HCT116 (cell line): Measurements from ENCODE around the gene PLXDC1. TPM values are rescaled to one million over a fixed set of nuclear protein-coding genes. Genes with fewer than 3 reads are reported as not detected.
"Not testable (repeated sequence)": the region's sequence is repeated elsewhere in the genome, so short reads cannot be mapped to it uniquely, and the experiment has no call there.

Experiments
- ATAC-seq: fragments of 200-7000 bp; cut with Tn5 transposase; 2 replicates; pipeline ENCODE4 v1.9.1; 2020; ENCODE audit warnings: mild to moderate bottlenecking, moderate library complexity
- BruUV-seq: library from RNA; stranded (reverse); fragments of 400-500 nt; replicated peaks from 2 replicates; lab custom pipeline; 2021; lab: Mats Ljungman, UMichigan
- CTCF ChIA-PET: fragments of 300-600 bp; sonication (Branson Sonifier 250); formaldehyde crosslinking; loops from one replicate; lab custom pipeline; 2021; ENCODE audit warnings: antibody characterized with exemption; lab: Charles Lee
- POLR2A ChIA-PET: fragments of 300-600, 350-600 bp; sonication (Branson Sonifier 250); formaldehyde crosslinking; loops from one replicate; lab custom pipeline; 2021; ENCODE audit warnings: antibody characterized with exemption; lab: Charles Lee
- RAD21 ChIA-PET, 2 experiments: fragments of 300-600 bp; sonication (Branson Sonifier 250); formaldehyde crosslinking; loops; one replicate each; lab custom pipeline; 2023; ENCODE audit warnings: low total read pairs in 2 of 2; ENCODE audit not compliant: uncharacterized antibody in 2 of 2, unreplicated experiment in 2 of 2, low non-redundant PET in 1 of 2; lab: Charles Lee
- DNase-seq: peaks from one replicate; pipeline ENCODE4 v3.0.0-alpha.2; 2010; ENCODE audit warnings: low read depth, low spot score
- H2AFZ ChIP-seq: fragments of 200-600 bp; shearing (Covaris generic), sonication (generic); 2 replicates; pipeline ENCODE4 v1.6.1; 2017; ENCODE audit warnings: low read depth, mixed run types, mixed read lengths, antibody characterized with exemption, low read length; ENCODE audit not compliant: poor library complexity, severe bottlenecking
- H3K27ac ChIP-seq: 2 replicates; pipeline ENCODE4 v1.5.1; 2012; ENCODE audit warnings: low read depth, low read length
- H3K27me3 ChIP-seq: fragments of 200-600 bp; sonication (generic); 2 replicates; pipeline ENCODE4 v1.6.1; 2016; ENCODE audit warnings: mixed run types, low read length, mixed read lengths; ENCODE audit not compliant: insufficient read depth
- H3K36me3 ChIP-seq, 2 experiments: fragments of 200-500 bp in 1 of 2; fragments of 200-600 bp in 1 of 2; sonication (Bioruptor generic) in 1 of 2; sonication (generic) in 1 of 2; 2 replicates each; pipeline versions ENCODE4 v1.5.1 to v1.6.1; 2014 to 2016; ENCODE audit warnings: low read length in 2 of 2, inconsistent platforms in 1 of 2, mixed read lengths in 1 of 2, mixed run types in 1 of 2; ENCODE audit not compliant: insufficient read depth in 2 of 2, control insufficient read depth in 1 of 2
- H3K4me1 ChIP-seq, 2 experiments: fragments of 200-600 bp in 1 of 2; sonication (generic) in 1 of 2; 2 replicates each; pipeline versions ENCODE4 v1.5.1 to v1.6.1; 2012 to 2017; ENCODE audit warnings: low read length in 2 of 2, inconsistent platforms in 1 of 2, mild to moderate bottlenecking in 1 of 2, mixed read lengths in 1 of 2, mixed run types in 1 of 2, moderate library complexity in 1 of 2; ENCODE audit not compliant: insufficient read depth in 2 of 2, control insufficient read depth in 1 of 2
- H3K4me2 ChIP-seq: fragments of 200-600 bp; sonication (generic); 2 replicates; pipeline ENCODE4 v1.6.1; 2017; ENCODE audit warnings: mixed run types, low read length, mixed read lengths
- H3K4me3 ChIP-seq, 2 experiments: fragments of 200-600 bp in 1 of 2; sonication (generic) in 1 of 2; replicated peaks in 1 of 2; 2 replicates each; pipeline ENCODE4 v1.5.1; 2011 to 2016; ENCODE audit warnings: low read length in 2 of 2, control low read depth in 1 of 2, low read depth in 1 of 2, mild to moderate bottlenecking in 1 of 2, mixed read lengths in 1 of 2, mixed run types in 1 of 2
- H3K79me2 ChIP-seq: fragments of 200-600 bp; sonication (generic); 2 replicates; pipeline ENCODE4 v1.6.1; 2017; ENCODE audit warnings: mild to moderate bottlenecking, mixed run types, low read length, moderate library complexity, mixed read lengths; ENCODE audit not compliant: insufficient read depth
- H3K9ac ChIP-seq: fragments of 200-600 bp; sonication (generic); 2 replicates; pipeline ENCODE4 v1.6.1; 2016; ENCODE audit warnings: low read length, mixed read lengths
- H3K9me2 ChIP-seq: fragments of 200-600 bp; sonication (generic), shearing (Covaris generic); 2 replicates; pipeline ENCODE4 v1.6.1; 2017; ENCODE audit warnings: mixed run types, mild to moderate bottlenecking, moderate library complexity; ENCODE audit not compliant: insufficient read depth
- H3K9me3 ChIP-seq, 2 experiments: fragments of 200-500 bp in 1 of 2; fragments of 200-600 bp in 1 of 2; sonication (Bioruptor generic) in 1 of 2; sonication (generic) in 1 of 2; 2 replicates each; pipeline ENCODE4 v1.6.1; 2014 to 2017; ENCODE audit warnings: low read length in 2 of 2, mixed read lengths in 2 of 2, inconsistent platforms in 1 of 2, low read depth in 1 of 2, mild to moderate bottlenecking in 1 of 2, mixed run types in 1 of 2, moderate library complexity in 1 of 2; ENCODE audit not compliant: control insufficient read depth in 1 of 2, insufficient read depth in 1 of 2
- H4K20me1 ChIP-seq: fragments of 200-600 bp; sonication (generic), shearing (Covaris generic); 2 replicates; pipeline ENCODE4 v1.6.1; 2017; ENCODE audit warnings: mixed run types, mild to moderate bottlenecking, moderate library complexity; ENCODE audit not compliant: insufficient read depth
- CBX3 ChIP-seq: IDR thresholded peaks from 2 replicates; pipeline ENCODE4 v1.6.1; 2012; ENCODE audit warnings: low read depth
- CEBPB ChIP-seq: IDR thresholded peaks from 2 replicates; pipeline ENCODE4 v1.6.1; 2012; ENCODE audit warnings: low read depth
- ELF1 ChIP-seq: IDR thresholded peaks from 2 replicates; pipeline ENCODE4 v1.6.1; 2012; ENCODE audit warnings: low read depth, borderline replicate concordance
- FOSL1 ChIP-seq: IDR thresholded peaks from 2 replicates; pipeline ENCODE4 v1.6.1; 2012; ENCODE audit warnings: low read depth
- POLR2A ChIP-seq: IDR thresholded peaks from 2 replicates; pipeline ENCODE4 v1.7.0; 2011; ENCODE audit warnings: borderline replicate concordance; ENCODE audit not compliant: insufficient read depth, insufficient read length; ENCODE audit errors: extremely low read depth
- RAD21 ChIP-seq: IDR thresholded peaks from 2 replicates; pipeline ENCODE4 v1.6.1; 2012; ENCODE audit warnings: low read depth, mild to moderate bottlenecking
- SIN3A ChIP-seq: IDR thresholded peaks from 2 replicates; pipeline ENCODE4 v1.6.1; 2012; ENCODE audit warnings: low read depth
- SP1 ChIP-seq: IDR thresholded peaks from 2 replicates; pipeline ENCODE4 v1.6.1; 2012; ENCODE audit warnings: low read depth
- YY1 ChIP-seq: IDR thresholded peaks from 2 replicates; pipeline ENCODE4 v1.6.1; 2011; ENCODE audit warnings: low read length, low read depth, moderate library complexity, mild to moderate bottlenecking; ENCODE audit not compliant: insufficient replicate concordance; ENCODE audit errors: extremely low read depth
- ZNF274 ChIP-seq: fragments of 200-500 bp; sonication (Bioruptor generic); IDR thresholded peaks from 2 replicates; pipeline ENCODE4 v1.6.1; 2014; ENCODE audit warnings: mild to moderate bottlenecking, low read depth, low read length, inconsistent platforms
- intact Hi-C: fragments of 100-400 bp; cut with micrococcal nuclease; formaldehyde crosslinking; loops from 2 replicates; pipeline ENCODE4 v1.10.0; 2022
- total RNA-seq: library from RNA; stranded (reverse); gene quantifications from one replicate; pipeline ENCODE4 v1.2.1, GENCODE V29; 2021; ENCODE audit not compliant: unreplicated experiment

PLXDC1 gene
- total RNA-seq, 1 experiment from 2014 or later: 1.8 TPM

- Histone ChIP-seq H3K36me3 (no peaks in the 10 kb centered on the region), H3K79me2 (no peaks in the 10 kb centered on the region), H3K9me3 (no peaks in the 10 kb centered on the region), H3K9me2 (no peaks in the 10 kb centered on the region), H4K20me1 (no peaks in the 10 kb centered on the region), H3K4me1 (peaks cover 2 to 15% of the 10 kb centered on the region in 2 experiments; a peak in 3 of 4 replicates), H3K27ac (no peak overlapping the region), H3K27me3 (no peaks in the 10 kb centered on the region), H3K4me3 (no peak overlapping the region), H2AFZ (no peak overlapping the region), H3K4me2 (no peak overlapping the region), H3K9ac (no peak overlapping the region)
- ChIA-PET POLR2A (no interaction called here), CTCF (no interaction called here), RAD21 (no interaction called here)
- DNase-seq: no peak
- BruUV-seq: no TSS peak
- ATAC-seq: no peak
- TF ChIP-seq YY1 (no peak), ELF1 (no peak), CBX3 (no peak), SP1 (no peak), POLR2A (no peak), FOSL1 (no peak), SIN3A (no peak), CEBPB (no peak), RAD21 (no peak), ZNF274 (no peak)
- intact Hi-C loops: no loop called here
Measured at GRCh38 chr17:39022924-39023323, 128.5 kb downstream of the PLXDC1 start.

GRCh38 chr17:39020037-39020436 is 131.4 kb downstream of the PLXDC1 start:
- H2AFZ ChIP-seq, POLR2A ChIA-PET, CTCF ChIA-PET, RAD21 ChIA-PET, H3K4me2 ChIP-seq, H3K36me3 ChIP-seq, H3K9me3 ChIP-seq, H3K9me2 ChIP-seq, H4K20me1 ChIP-seq, H3K27me3 ChIP-seq, intact Hi-C loops, DNase-seq, H3K27ac ChIP-seq, BruUV-seq, H3K9ac ChIP-seq, ATAC-seq, H3K4me3 ChIP-seq, H3K4me1 ChIP-seq, H3K79me2 ChIP-seq: not testable (repeated sequence)
